Testis (tissue), 3 donors: ENCODE data around the gene ARL5C. TPM values are rescaled to one million over a fixed set of nuclear protein-coding genes. Genes with fewer than 3 reads are reported as not detected.

Experiments used
- DNase-seq: peaks from one replicate; pipeline ENCODE4 v3.0.0-alpha.2; 2019
- H3K27ac ChIP-seq, 2 donors: fragments of 200-600 bp; sonication (generic); one replicate each; pipeline ENCODE4 v1.5.1; 2019
- H3K27me3 ChIP-seq: fragments of 200-600 bp; sonication (generic); one replicate; pipeline ENCODE4 v1.5.1; 2019
- H3K36me3 ChIP-seq: fragments of 200-600 bp; sonication (generic); one replicate; pipeline ENCODE4 v1.5.1; 2017; ENCODE audit warnings: low read depth; ENCODE audit errors: missing control alignments
- H3K4me1 ChIP-seq: fragments of 200-600 bp; sonication (generic); one replicate; pipeline ENCODE4 v1.5.1; 2019
- H3K4me3 ChIP-seq, 2 donors: fragments of 200-600 bp; sonication (generic); one replicate each; pipeline ENCODE4 v1.5.1; 2017 to 2019
- H3K9me3 ChIP-seq: fragments of 200-600 bp; sonication (generic); one replicate; pipeline ENCODE4 v1.5.1; 2017
- POLR2A ChIP-seq: fragments of 450-650 bp; IDR thresholded peaks from one replicate; pipeline ENCODE4 v1.6.1; 2017; ENCODE audit warnings: antibody characterized with exemption, mild to moderate bottlenecking, moderate library complexity
- WGBS, 2 donors: methylation state at CpG; one replicate each; pipeline ENCODE4 v1.1.5; 2018; 5-methylcytosine and 5-hydroxymethylcytosine counted together
- intact Hi-C: fragments of 100-400 bp; cut with DNase I; formaldehyde crosslinking; loops from one replicate; pipeline ENCODE4 v1.15.1; 2023; ENCODE audit warnings: low total_unique reads
- polyA plus RNA-seq: library from polyadenylated mRNA; stranded (reverse); fragments of 350-450 nt; fragmentation: Illumina TruSeq; extraction: RNeasy Lipid Tissue Mini Kit (QIAGEN cat#74804); gene quantifications from one replicate; pipeline ENCODE4 v1.2.3, GENCODE V29; 2014; ENCODE audit warnings: low read depth, low replicate concordance; ENCODE audit not compliant: insufficient read depth
- total RNA-seq, 2 donors: library from RNA; depleted of rRNA; stranded (reverse); fragments of >200 nt; gene quantifications; one replicate each; pipeline ENCODE4 v1.2.3, GENCODE V29; 2016
- TF ChIP-seq, protein P1 (sequence below), 3 experiments: fragments of 450-650 bp in 2 of 3; fragments of 200-600 bp in 1 of 3; sonication (generic) in 1 of 3; IDR thresholded peaks; one replicate each; pipeline ENCODE4 v1.5.1; 2016 to 2019; ENCODE audit warnings: antibody characterized with exemption in 3 of 3, mild to moderate bottlenecking in 2 of 3, moderate library complexity in 1 of 3

The ARL5C gene
- total and polyA plus RNA-seq, 3 donors from 2014 or later, result not detected

DNA sequence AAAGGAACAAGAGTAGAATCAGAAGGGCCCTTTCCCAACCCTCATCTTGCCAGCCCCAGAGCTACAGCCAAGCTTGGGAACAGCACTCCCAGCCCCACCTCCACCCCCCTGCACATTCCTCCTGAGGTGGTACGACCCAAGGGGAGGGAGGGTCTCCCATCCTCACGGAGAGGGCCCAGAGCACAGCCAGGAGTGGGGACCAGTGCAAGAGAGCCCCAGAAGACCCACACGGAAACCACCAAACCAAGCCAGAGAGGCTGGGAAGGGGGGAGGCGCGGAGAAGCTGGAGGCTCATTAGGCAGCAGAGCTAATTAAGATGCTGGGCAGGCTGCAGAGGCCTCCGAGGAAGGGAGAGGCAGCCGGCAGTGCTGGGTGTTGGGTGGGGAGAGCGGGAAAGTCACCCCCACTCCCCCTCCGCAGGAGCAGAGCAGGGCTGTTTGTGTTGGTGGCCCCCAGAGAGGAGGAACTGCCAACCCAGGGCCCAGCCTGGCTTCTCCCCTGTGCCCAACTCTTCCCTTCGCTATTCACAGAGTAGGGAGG is 29.1 kb upstream of the ARL5C start:
- intact Hi-C loops, result no loop called here
- Histone ChIP-seq H3K4me1 (peaks cover 36% of the 10 kb centered on the region), H3K27ac (peak overlapping the region in 1 of 2 donors; percentile 44), H3K27me3 (no peaks in the 10 kb centered on the region), H3K4me3 (no peak overlapping the region), H3K9me3 (no peaks in the 10 kb centered on the region), H3K36me3 (no peaks in the 10 kb centered on the region)
- WGBS, 2 donors, result 63 to 72% methylated on average over 5 to 10 of the region's 10 CpGs
- no peak for TF ChIP-seq POLR2A
- TF ChIP-seq, protein P1, sequence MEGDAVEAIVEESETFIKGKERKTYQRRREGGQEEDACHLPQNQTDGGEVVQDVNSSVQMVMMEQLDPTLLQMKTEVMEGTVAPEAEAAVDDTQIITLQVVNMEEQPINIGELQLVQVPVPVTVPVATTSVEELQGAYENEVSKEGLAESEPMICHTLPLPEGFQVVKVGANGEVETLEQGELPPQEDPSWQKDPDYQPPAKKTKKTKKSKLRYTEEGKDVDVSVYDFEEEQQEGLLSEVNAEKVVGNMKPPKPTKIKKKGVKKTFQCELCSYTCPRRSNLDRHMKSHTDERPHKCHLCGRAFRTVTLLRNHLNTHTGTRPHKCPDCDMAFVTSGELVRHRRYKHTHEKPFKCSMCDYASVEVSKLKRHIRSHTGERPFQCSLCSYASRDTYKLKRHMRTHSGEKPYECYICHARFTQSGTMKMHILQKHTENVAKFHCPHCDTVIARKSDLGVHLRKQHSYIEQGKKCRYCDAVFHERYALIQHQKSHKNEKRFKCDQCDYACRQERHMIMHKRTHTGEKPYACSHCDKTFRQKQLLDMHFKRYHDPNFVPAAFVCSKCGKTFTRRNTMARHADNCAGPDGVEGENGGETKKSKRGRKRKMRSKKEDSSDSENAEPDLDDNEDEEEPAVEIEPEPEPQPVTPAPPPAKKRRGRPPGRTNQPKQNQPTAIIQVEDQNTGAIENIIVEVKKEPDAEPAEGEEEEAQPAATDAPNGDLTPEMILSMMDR (IDR thresholded peaks at IDR 0.05), result no peak
- DNase-seq, result no peak

- peak; percentile 85 for DNase-seq
- intact Hi-C loops, result no loop called here
- no peak overlapping the region for H3K4me3 ChIP-seq
- H3K27me3 ChIP-seq, result no peaks in the 10 kb centered on the region
- no peaks in the 10 kb centered on the region for H3K9me3 ChIP-seq
- peak overlapping the region in 1 of 2 donors; percentile 44 for H3K27ac ChIP-seq
- peaks cover 36% of the 10 kb centered on the region for H3K4me1 ChIP-seq
- H3K36me3 ChIP-seq, result no peaks in the 10 kb centered on the region
- TF ChIP-seq POLR2A, result no peak
- TF ChIP-seq, protein P1 (IDR thresholded peaks at IDR 0.05), result no peak
- 66 to 67% methylated on average over 20 of the region's 20 CpGs for WGBS, 2 donors
These were observed 28.4 kb upstream of the ARL5C start for GRCh38 chr17:39194089-39194984.

DNA sequence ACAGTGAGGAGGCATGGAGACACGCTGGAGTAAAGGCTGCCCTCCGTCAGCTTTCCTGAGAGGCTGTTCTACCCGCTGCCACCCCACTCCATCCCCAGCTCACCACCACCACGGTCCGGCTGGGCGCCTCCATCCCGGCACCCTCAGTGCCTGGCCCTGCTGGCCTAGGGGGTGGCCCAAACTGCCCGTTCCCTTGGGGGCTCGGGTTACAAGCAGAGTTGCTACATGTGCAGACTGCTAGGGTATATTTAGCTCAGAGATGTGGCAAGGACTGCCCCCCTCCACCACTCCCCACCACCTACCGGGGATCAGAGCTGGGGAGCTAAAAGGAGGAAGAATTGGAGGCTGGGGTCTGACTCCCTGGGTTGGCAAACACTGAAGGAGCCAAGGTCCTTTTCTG is 27.4 kb upstream of the ARL5C start:
- intact Hi-C loops, result no loop called here

GRCh38 chr17:39192901-39193300 is 26.9 kb upstream of the ARL5C start:
- WGBS, 2 donors, result 93 to 95% methylated on average over 16 of the region's 16 CpGs
- H3K4me1 ChIP-seq, result peaks cover 31% of the 10 kb centered on the region
- H3K36me3 ChIP-seq, result no peaks in the 10 kb centered on the region
- H3K4me3 ChIP-seq, result no peak overlapping the region
- TF ChIP-seq POLR2A, result no peak
- TF ChIP-seq, protein P1 (IDR thresholded peaks at IDR 0.05), result no peak
- H3K9me3 ChIP-seq, result no peaks in the 10 kb centered on the region
- no peak for DNase-seq
- intact Hi-C loops, result no loop called here
- no peak overlapping the region for H3K27ac ChIP-seq
- no peaks in the 10 kb centered on the region for H3K27me3 ChIP-seq

More for the DNA sequence above, 27.4 kb upstream of the ARL5C start:
- TF ChIP-seq, protein P1 (IDR thresholded peaks at IDR 0.05), result no peak
- TF ChIP-seq POLR2A, result no peak
- H3K4me1 ChIP-seq, result peaks cover 36% of the 10 kb centered on the region
- H3K4me3 ChIP-seq, result no peak overlapping the region
- no peaks in the 10 kb centered on the region for H3K9me3 ChIP-seq
- H3K27ac ChIP-seq, result no peak overlapping the region
- DNase-seq, result no peak
- WGBS, 2 donors, result 76 to 77% methylated on average over 10 of the region's 10 CpGs
- no peaks in the 10 kb centered on the region for H3K36me3 ChIP-seq
- no peaks in the 10 kb centered on the region for H3K27me3 ChIP-seq
